Measurements from ENCODE around the gene SNCB. TPM values are rescaled to one million over a fixed set of nuclear protein-coding genes. Genes with fewer than 3 reads are reported as not detected.

The SNCB gene
- total RNA-seq, 4 donors from 2014 or later: not detected

- DNase-seq (ENCODE audit: low spot score): no peak
- no peak for TF ChIP-seq CTCF (IDR thresholded peaks at IDR 0.05)
Measured at GRCh38 chr5:176674799-176675198, 44.5 kb upstream of the SNCB start.

GRCh38 chr5:176673651-176674583, 43.6 kb upstream of the SNCB start:
- no peak for DNase-seq (ENCODE audit: low spot score)
- TF ChIP-seq CTCF (IDR thresholded peaks at IDR 0.05): no peak
- ATAC-seq (ENCODE audit: low FRiP score): no peak

More at GRCh38 chr5:176674799-176675198, 44.5 kb upstream of the SNCB start:
- no peak for ATAC-seq (ENCODE audit: low FRiP score)

GRCh38 chr5:176671890-176672747, 41.8 kb upstream of the SNCB start:
- no peak for TF ChIP-seq CTCF (IDR thresholded peaks at IDR 0.05)
- no peak for ATAC-seq (ENCODE audit: low FRiP score)
- no peak for DNase-seq (ENCODE audit: low spot score)

- no peak for ATAC-seq (ENCODE audit: low FRiP score)
- no peak for DNase-seq (ENCODE audit: low spot score)
- no peak for TF ChIP-seq CTCF (IDR thresholded peaks at IDR 0.05)
Measured at GRCh38 chr5:176671399-176671798, 41.1 kb upstream of the SNCB start.

- no peak for TF ChIP-seq CTCF (IDR thresholded peaks at IDR 0.05)
- ATAC-seq (ENCODE audit: low FRiP score) (no peak), DNase-seq (ENCODE audit: low spot score) (no peak)
Measured at GRCh38 chr5:176670449-176670848, 40.1 kb upstream of the SNCB start.

GRCh38 chr5:176667637-176668036, 37.3 kb upstream of the SNCB start:
- TF ChIP-seq CTCF (IDR thresholded peaks at IDR 0.05): no peak
- ATAC-seq (ENCODE audit: low FRiP score): no peak
- DNase-seq (ENCODE audit: low spot score): no peak

Measured in omental fat pad (tissue), 4 donors.